T-helper 2 cell treated with Interferon-gamma antibody and Interleukin-4, amounts not matched to agents 100 ng/mL and 5 ng/mL, for 36 hours (primary cell): ENCODE results near the gene ARID3A. TPM values are rescaled to one million over a fixed set of nuclear protein-coding genes. Genes with fewer than 3 reads are reported as not detected.

ENCODE experiments used
- intact Hi-C: fragments of 100-400 bp; cut with micrococcal nuclease; formaldehyde crosslinking; loops from one replicate; pipeline ENCODE4 v1.15.1; 2023
- total RNA-seq: library from RNA; stranded (reverse); gene quantifications from 2 replicates; pipeline ENCODE4 v1.2.3, GENCODE V29; 2022

The ARID3A gene
- total RNA-seq, 1 donor from 2014 or later: 26.8 TPM

DNA sequence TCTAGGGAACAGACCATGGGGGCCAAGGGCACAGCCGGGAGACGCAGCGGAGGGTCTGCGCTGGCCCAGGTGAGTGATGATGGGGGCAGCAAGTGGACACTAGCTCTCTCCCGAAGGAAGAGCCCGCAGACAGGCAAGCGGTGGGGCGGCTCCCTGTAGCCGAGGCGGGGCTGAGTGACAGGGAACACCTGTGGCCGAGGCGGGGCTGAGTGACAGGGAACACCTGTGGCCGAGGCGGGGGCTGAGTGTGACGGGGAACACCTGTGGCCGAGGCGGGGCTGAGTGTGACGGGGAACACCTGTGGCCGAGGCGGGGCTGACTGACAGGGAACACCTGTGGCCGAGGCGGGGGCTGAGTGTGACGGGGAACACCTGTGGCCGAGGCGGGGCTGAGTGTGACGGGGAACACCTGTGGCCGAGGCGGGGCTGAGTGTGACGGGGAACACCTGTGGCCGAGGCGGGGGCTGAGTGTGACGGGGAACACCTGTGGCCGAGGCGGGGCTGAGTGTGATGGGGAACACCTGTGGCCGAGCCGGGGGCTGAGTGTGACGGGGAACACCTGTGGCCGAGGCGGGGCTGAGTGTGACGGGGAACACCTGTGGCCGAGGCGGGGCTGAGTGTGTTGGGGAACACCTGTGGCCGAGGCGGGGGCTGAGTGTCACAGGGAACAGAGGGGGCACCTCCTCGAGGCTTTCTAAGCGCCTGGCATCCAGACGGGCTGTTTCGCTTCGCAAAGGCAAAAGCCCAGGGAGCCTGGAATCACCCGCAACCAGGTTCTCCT is 34.2 kb upstream of the ARID3A start:
- intact Hi-C loops: loop anchor here (2.0 kb wide), 2 partner anchors 19 to 29 kb away; no protein-coding TSS in a partner anchor

DNA sequence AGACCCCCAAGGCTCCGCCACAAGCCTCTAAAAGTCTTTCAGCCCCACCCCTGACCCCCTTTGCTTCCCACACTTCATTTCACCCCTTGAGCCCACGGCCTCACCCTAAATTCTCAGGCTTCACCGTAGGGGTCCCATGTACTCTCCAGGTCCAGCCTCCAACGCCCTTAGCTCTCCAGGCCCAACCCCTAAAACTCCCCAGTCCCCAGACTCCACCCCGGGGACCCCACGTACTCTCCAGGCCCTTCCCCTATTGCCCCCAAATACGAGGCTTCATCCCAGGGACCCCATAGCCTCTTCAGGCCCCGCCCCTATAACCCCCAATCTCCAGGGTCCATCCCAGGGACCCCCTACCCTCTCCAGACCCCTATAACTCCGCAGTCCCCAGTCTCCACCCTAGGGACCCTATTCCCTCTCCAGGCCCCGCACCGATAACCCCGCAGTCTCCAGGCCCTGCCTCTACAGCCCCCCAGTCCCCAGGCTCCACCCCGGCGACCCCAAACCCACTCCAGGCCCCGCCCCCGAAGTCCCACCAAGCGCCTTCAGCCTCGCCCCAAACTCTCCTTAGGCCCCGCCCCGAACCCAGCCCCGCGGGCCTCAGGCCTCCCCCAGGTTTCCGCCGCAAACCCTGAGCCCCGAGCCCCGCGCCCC is 33.5 kb upstream of the ARID3A start:
- intact Hi-C loops: loop anchor here (2.0 kb wide), 2 partner anchors 20 to 30 kb away; no protein-coding TSS in a partner anchor

DNA sequence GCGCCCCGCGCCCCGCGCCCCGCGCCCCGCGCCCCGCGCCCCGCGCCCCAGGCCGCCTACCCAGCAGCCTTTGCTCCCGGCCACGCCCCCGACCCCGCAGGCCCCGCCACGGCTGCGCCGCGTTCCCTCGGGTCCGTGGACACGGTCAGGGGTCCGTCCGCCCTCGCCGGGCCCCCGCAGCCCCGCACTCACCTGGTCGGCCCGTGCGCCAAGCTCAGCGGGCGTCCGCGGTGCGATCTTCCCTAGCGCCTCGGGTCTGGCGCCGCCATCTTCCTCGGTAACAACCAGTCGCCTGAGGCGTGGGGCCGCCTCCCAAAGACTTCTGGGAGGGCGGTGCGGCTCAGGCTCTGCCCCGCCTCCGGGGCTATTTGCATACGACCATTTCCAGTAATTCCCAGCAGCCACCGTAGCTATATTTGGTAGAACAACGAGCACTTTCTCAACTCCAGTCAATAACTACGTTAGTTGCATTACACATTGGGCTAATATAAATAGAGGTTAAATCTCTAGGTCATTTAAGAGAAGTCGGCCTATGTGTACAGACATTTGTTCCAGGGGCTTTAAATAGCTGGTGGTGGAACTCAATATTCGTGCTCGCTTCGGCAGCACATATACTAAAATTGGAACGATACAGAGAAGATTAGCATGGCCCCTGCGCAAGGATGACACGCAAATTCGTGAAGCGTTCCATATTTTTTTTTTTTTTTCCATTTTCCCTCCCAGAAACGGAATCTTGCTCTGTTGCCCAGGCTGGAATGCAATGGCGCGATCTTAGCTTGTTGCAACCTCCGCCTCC is 32.7 kb upstream of the ARID3A start, which contains the start of the genes MED16 and RNU6-9:
TSS of gene MED16 (minus strand) at position 294 of the 796 bp plus-strand sequence. CDS start 2,056 bp downstream, outside the sequence.
TSS of gene RNU6-9 (plus strand) at position 591 of the 796 bp plus-strand sequence.
- intact Hi-C loops: loop anchor here (1.0 to 2.0 kb wide), 3 partner anchors 16 to 30 kb away; no protein-coding TSS in a partner anchor

DNA sequence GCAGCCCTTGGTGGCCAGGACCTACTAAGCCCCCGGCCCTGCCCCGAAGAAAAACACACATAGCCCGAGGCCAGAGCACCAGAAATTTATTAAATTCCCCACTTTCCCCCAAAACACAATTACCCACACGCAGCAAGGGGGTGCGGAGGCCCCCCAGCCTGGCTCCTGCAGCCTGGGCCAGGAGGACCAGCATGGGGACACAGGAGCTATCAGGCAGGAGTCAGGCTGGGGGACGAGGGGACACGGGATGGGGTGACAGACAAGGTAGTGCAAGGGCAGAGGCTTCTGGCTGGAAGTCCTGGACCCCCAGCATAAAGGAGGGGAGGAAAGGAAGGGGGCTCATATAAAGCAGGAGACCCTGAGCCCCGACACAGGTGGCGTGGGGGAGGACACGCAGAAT is 29.4 kb upstream of the ARID3A start:
- intact Hi-C loops: no loop called here

DNA sequence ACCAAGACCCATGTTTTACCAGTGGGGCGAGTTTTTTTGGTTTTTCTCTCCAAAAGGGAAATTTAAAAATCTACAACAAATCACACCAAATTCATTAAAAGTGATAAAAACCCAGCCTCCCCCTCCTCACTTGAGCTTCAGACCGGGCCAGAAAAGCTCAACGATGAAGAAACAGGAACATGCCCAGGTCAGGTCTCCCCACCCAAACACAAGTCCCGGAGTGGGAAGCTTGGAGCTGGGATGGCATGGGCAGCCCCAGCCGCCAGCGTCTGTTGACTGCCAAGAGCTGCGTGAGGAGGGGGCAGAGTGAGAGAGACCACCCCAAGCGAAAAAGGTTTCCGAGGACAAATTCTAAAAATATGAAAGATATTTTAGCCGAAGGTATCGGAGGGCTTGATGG is 28.8 kb upstream of the ARID3A start:
- intact Hi-C loops: no loop called here

DNA sequence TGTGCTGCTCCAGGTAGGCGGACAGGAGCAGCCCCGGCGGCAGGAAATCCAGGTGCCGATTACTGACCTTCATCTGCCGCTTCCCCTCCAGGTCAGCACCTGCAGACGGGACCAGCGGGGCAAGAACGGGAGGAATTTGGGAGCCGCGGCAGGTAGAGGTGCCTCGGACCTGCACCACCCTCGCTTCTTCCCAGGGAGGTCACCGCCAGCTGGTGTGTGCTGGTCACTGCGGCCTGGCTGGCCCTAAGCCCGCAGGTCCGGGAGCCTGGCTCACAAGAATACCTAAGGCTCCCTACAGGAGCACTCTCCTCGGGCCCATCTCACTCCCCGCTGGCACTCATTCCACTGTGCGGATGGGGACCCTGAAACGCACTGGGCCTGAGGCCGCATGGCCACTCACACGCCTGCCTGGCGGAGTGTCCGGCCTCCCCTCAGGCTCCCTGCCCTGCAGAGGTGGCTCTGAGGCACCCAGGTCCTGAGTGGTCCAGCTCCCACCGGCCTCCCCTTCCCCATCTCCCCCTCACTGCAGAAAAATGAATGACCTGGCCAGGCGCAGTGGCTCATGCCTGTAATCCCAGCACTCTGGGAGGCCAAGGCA is 28.3 kb upstream of the ARID3A start:
- intact Hi-C loops: no loop called here

DNA sequence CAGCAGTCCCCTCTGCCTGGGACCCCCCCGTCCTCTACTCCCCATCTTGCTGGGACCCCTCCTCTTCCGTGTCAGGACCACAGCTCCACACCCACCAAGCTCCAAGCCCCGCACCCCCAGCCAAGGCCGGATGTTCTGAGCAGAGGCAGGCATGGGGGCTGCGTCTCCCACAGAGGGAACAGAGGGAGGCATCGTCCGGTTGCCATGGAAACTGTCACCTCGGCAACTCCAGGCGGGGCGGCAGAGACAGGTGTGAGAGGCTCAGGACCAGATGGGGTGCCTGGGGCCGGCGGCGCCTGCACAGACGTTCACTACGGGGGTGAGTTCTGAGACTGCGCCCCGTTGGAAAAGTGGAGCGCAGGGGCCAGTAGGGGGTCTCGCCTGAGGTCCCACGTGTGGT is 27.2 kb upstream of the ARID3A start:
- intact Hi-C loops: no loop called here

DNA sequence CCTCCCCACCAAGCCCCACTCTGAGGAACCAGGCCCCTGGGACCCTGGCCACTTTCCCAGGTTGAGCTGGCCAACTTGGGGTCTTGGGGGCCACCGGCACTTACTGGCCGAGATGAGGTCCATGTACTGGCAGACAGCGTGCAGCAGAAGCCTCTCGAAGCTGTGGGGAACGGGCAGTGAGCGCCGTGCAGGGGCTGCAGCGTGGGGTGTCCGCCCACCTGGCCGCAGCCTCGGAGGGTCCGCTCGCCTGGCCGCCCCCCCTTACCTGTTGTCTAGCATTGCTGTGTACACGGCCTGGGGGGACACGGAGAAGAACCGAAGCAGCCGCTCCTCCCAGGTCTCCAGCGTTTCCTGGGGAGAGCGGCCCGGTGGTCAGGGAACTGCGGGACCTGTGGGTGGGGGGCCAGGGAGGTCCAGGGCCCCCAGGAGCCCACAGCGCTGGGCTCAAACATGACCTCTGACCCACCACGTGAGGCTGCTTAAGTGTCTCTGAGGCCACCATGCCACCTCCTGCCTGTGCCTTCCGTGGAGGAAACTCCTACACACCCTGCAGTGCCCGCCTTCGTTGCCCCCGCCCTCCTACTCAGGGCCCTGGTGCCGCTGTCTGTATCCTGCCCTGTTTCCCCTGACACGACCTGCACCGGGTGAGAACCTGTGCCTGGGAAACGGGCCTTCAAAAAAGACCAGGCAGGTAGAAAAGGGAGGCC is 26.3 kb upstream of the ARID3A start:
- intact Hi-C loops: no loop called here

DNA sequence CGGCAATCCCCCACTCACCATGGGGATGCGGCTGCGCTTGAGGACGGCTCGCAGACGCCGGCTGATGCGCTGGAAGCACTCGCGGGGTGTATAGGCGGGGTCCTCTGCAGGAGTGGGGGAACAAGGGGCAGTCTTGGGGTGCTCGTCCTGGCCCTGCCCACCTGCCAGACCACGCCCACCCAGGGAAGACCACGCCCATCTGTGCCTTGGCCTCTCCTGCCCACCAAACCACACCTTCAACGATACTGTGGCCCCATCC is 25.9 kb upstream of the ARID3A start:
- intact Hi-C loops: no loop called here

DNA sequence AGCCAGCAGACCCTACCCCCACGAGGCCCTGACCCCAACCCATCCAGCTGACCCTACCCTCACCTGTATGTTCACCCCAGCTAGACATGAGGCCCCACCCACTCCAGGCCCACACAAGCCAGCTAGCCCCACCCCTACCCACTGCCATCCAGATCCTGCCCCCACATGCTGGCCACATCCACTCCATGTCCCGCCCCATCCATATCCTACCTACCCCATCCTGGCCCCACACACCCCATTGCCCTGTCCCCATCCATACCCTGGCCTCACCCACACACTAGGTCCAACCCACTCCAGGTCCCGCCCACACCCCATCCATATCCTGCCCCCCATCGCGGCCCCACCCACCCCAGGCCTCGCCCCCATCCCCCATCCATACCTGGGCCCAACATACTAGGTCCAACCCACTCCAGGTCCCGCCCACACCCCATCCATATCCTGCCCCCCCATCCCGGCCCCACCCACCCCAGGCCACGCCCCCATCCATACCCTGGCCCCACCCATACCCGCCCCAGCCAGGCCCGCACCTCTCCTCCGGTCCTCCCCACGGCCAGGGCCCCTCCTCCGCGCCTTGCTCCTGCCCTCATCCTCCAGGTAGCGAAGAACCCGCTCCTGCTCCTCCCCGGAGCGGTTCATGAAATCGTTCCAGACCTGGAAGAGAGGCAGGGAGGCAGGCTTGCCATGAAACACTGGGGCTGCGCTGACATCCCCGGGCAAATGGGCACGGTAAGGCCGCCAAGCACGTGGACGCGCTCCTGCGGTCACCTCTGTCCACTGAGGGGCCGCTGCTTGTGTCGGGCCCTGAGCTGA is 25.3 kb upstream of the ARID3A start:
- intact Hi-C loops: no loop called here

DNA sequence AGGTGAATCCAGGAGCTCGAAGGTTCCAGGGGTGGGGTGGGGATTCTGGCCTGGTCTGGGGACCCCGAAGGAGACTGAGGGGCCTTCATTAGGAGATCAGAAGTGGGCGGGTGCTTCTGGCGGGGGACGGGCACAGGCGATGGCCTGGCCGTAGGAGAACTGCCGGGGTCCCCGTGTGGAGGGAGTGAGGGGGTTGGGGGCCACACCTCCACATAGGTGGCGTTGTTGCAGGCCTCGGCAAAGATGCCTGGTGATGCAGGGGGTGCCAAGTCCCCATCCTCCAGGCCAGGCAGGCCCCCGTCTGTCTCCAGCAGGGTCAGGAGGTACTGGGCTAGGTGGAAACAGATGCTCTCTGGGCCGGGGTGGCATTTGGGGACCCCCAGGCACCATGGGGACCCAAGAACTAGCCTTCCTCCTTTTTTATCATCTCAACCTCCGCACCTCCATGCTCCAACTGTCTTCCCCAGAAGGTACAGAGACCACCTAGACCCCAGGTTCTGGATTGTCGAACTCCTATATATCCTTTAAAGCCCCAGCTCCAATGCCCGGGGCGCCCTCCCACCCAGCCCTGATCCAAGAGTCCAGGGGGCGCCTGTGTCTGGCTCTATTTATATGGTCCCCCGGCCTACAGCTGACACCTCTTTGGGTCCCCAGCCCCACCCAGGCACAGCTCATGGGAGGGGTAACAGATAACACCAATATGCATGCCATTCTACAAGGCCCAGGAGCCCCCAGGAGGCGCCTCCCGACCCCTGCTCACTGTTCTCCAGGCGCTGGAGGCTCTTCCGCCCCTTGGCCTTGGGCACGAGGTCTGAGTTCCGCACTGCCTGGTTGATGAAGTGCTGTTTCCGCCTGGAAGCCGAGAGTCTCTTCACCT is 24.4 kb upstream of the ARID3A start:
- intact Hi-C loops: no loop called here

DNA sequence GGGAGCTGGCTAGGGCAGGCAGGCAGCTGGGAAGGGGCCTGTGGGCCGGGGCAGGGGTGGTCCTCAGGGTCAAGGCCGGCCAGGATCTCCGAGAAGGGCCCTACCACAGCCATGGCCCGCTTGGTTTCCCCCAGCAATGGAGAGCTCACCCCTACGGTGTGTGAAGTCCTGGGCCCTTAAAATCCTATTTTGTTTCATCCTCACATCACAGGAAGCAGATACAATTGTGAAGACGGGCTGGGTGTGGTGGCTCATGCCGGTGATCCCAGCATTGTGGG is 23.8 kb upstream of the ARID3A start:
- intact Hi-C loops: no loop called here

DNA sequence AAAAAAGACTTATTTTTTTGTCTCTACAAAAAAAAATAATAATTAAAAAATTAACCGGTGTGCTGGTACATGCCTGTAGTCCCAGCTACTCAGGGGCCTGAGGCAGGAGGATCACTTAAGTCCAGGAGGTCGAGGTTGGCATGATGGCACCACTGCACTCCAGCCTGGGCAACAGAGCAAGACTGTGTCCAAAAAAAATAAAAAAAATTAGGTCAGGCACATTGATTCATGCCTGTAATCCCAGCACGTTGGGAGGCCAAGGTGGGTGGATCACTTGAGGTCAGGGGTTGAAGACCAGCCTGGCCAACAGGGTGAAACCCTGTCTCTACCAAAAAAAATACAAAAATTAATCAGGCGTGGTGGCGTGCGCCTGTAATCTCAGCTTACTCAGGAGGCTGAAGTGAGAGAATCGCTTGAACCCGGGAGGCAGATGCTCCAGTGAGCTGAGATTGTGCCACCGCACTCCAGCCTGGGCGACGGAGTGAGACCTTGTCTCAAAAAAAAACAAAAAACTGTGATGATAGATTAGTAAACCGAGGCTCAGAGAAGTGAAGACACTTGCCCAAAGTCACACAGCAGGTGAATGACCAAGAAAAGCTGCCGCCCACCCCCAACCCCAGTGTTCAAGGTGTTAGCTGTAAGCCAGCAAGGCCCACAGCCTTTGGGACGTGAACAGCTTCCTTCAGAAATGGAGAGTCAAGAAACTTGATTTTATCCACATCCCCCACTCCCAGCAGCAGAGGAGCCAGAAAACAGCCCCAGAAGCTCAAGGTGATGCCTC is 23.2 kb upstream of the ARID3A start:
- intact Hi-C loops: no loop called here

DNA sequence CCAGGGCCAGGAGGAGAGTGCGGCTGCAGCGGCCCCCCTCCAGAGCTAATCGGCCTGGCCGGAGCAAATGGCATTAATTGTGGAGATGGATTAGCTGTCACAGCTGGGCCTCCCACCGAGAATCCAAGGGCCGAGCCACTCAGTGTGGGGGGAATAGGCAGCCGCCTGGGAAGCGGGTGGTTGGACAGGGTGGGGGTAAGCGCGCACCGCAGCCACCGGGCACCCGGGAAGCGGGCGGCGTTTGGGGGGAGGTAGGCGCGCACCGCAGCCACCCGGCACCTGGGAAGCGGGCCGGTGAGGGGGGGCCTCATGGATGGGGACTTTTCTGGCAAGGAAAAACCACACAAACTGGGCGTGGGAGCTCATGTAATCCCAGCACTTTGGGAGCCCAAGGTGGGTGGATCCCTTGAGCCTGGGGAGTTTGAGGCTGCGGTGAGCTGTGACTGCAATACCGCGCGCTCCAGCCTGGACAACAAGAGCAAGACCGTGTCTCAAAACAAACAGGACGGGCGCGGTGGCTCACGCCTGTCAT is 22.5 kb upstream of the ARID3A start:
- intact Hi-C loops: no loop called here

DNA sequence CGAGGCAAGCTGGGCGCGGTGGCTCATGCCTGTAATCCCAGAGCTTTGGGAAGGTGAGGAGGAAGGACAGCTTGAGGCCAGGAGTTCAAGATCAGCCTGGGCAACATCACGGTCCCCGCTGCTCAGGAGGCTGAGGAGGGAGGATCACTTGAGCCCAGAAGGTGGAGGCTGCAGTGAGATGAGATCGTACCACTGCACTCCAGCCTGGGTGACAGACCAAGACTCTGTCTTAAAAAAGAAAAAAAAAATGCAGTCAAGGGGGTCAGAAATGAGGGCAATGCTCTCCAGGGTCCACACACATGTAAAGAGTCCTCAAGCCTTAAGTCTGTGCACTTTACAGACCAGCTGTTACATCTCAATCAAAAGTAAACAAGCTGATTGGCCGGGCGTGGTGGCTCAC is 21.3 kb upstream of the ARID3A start:
- intact Hi-C loops: no loop called here

DNA sequence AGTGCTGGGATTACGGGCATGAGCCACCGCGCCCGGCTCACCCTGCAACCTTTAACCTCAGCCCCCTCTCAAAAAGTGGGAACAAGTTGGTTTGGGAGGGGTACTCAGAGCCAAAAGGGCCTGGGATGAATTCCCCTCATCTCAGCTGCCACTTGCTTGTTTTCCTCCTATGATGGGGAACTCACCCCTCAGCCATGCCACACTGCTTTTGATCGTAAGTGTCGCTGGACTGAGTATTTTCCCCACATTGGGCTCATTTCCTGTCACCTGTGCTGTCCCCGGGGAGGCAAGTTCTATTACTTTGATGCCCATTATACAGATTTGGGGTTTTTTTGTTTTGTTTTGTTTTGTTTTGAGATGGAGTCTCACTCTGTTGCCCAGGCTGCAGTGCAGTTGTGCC is 19.4 kb upstream of the ARID3A start:
- intact Hi-C loops: no loop called here

DNA sequence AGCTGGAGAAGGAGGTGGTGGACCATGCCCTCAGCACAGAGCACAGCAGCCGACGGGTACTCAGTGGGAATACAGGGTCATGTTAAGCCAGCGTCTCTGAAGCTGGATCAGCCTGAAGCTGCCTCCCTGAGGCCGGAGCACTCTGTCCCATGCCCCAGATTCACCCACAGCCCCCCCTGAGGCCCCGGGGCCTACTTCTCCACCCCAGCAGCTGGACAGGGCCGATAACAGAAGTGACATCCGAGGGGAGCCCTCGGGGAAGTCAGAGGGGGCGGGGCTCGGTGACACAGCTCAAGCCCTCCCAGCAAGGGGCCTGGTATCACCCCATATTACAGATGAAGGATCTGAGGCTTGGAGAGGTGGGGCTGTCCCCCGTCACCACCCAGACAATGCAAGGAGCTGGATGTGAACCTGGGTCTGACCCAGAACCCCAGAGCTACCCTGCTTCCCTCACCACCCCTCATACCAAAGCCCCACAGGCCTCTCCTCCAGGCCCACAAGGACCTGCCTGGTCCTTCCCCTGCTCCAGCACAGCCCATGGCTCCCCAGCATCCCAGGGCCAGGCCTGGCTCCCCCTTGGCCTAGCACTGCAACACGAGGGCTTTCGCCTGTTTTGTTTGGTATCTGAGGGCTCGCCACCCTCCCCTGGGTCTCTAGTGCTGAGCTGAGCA is 18.5 kb upstream of the ARID3A start:
- intact Hi-C loops: no loop called here
